Activated T-helper 17 cell treated with anti-CD3 and anti-CD28 coated beads, Interleukin-2, amount 50 U/mL, for 72 hours (primary cell): ENCODE results near the gene ALAS2. TPM values are rescaled to one million over a fixed set of nuclear protein-coding genes. Genes with fewer than 3 reads are reported as not detected.
"Not testable (repeated sequence)": the region's sequence is repeated elsewhere in the genome, so short reads cannot be mapped to it uniquely, and the experiment has no call there.

ENCODE experiments used
- ATAC-seq: fragments of 150-1000 bp; cut with Tn5 transposase; replicated peaks from 2 replicates; pipeline ENCODE4 v1.10.0; 2021; ENCODE audit warnings: mild to moderate bottlenecking, moderate library complexity
- H3K27ac Mint-ChIP-seq: one replicate; pipeline ENCODE4 v1.8.0; 2022; ENCODE audit warnings: mixed read lengths
- H3K27me3 Mint-ChIP-seq: one replicate; pipeline ENCODE4 v1.8.0; 2022; ENCODE audit warnings: mixed read lengths
- H3K36me3 Mint-ChIP-seq: one replicate; pipeline ENCODE4 v1.8.0; 2022; ENCODE audit warnings: low read depth, mild to moderate bottlenecking, mixed read lengths
- H3K4me1 Mint-ChIP-seq: one replicate; pipeline ENCODE4 v1.8.0; 2022; ENCODE audit warnings: mixed read lengths
- H3K4me3 Mint-ChIP-seq: one replicate; pipeline ENCODE4 v1.8.0; 2022; ENCODE audit warnings: mild to moderate bottlenecking, mixed read lengths
- H3K9me3 Mint-ChIP-seq: one replicate; pipeline ENCODE4 v1.8.0; 2022; ENCODE audit warnings: mixed read lengths
- total RNA-seq, 2 donors: library from RNA; stranded (reverse); gene quantifications; one replicate each; pipeline ENCODE4 v1.2.3, GENCODE V29; 2022

ALAS2 gene
- total RNA-seq, 2 donors from 2014 or later = not detected

GRCh38 chrX:54991706-54992105 lies 39.1 kb downstream of the ALAS2 start:
- Mint-ChIP-seq H3K9me3 (no peaks in the 10 kb centered on the region), H3K27ac (no peak overlapping the region), H3K27me3 (no peaks in the 10 kb centered on the region), H3K4me3 (no peak overlapping the region), H3K4me1 (no peaks in the 10 kb centered on the region), H3K36me3 (no peaks in the 10 kb centered on the region)
- ATAC-seq = no peak

GRCh38 chrX:54983306-54983705 lies 47.5 kb downstream of the ALAS2 start:
- H3K9me3 Mint-ChIP-seq = not testable (repeated sequence)

GRCh38 chrX:54980334-54980733 lies 50.4 kb downstream of the ALAS2 start:
- H3K36me3 Mint-ChIP-seq = no peaks in the 10 kb centered on the region
- no peak overlapping the region for H3K4me3 Mint-ChIP-seq
- no peak for ATAC-seq
- H3K4me1 Mint-ChIP-seq = no peaks in the 10 kb centered on the region
- H3K27ac Mint-ChIP-seq = no peak overlapping the region
- H3K9me3 Mint-ChIP-seq = no peaks in the 10 kb centered on the region
- no peaks in the 10 kb centered on the region for H3K27me3 Mint-ChIP-seq

More at GRCh38 chrX:54983306-54983705, 47.5 kb downstream of the ALAS2 start:
- not testable (repeated sequence) for H3K36me3 Mint-ChIP-seq, H3K4me3 Mint-ChIP-seq, ATAC-seq, H3K27ac Mint-ChIP-seq, H3K27me3 Mint-ChIP-seq, H3K4me1 Mint-ChIP-seq

GRCh38 chrX:54979432-54979831 lies 51.3 kb downstream of the ALAS2 start:
- H3K4me3 Mint-ChIP-seq = no peak overlapping the region
- ATAC-seq = no peak
- H3K27ac Mint-ChIP-seq = no peak overlapping the region
- no peaks in the 10 kb centered on the region for H3K9me3 Mint-ChIP-seq
- no peaks in the 10 kb centered on the region for H3K4me1 Mint-ChIP-seq
- H3K36me3 Mint-ChIP-seq = no peaks in the 10 kb centered on the region
- H3K27me3 Mint-ChIP-seq = no peaks in the 10 kb centered on the region

GRCh38 chrX:54978448-54978847 lies 52.3 kb downstream of the ALAS2 start:
- Mint-ChIP-seq H3K36me3 (no peaks in the 10 kb centered on the region), H3K27me3 (no peaks in the 10 kb centered on the region), H3K27ac (no peak overlapping the region), H3K4me1 (no peaks in the 10 kb centered on the region), H3K4me3 (no peak overlapping the region), H3K9me3 (no peaks in the 10 kb centered on the region)
- ATAC-seq = no peak

- no peak for ATAC-seq
- Mint-ChIP-seq H3K36me3 (no peaks in the 10 kb centered on the region), H3K27me3 (no peaks in the 10 kb centered on the region), H3K27ac (no peak overlapping the region), H3K4me1 (no peaks in the 10 kb centered on the region), H3K4me3 (no peak overlapping the region), H3K9me3 (no peaks in the 10 kb centered on the region)
Observed at GRCh38 chrX:54977387-54977786, 53.4 kb downstream of the ALAS2 start.

- Mint-ChIP-seq H3K9me3 (no peaks in the 10 kb centered on the region), H3K27ac (peak overlapping the region; percentile 1), H3K4me3 (no peak overlapping the region)
Observed at GRCh38 chrX:54964766-54965497, 65.8 kb downstream of the ALAS2 start.

GRCh38 chrX:54961750-54962149 lies 69.0 kb downstream of the ALAS2 start:
- no peaks in the 10 kb centered on the region for H3K27me3 Mint-ChIP-seq
- no peak for ATAC-seq
- no peaks in the 10 kb centered on the region for H3K36me3 Mint-ChIP-seq
- H3K27ac Mint-ChIP-seq = no peak overlapping the region
- no peaks in the 10 kb centered on the region for H3K4me1 Mint-ChIP-seq
- no peak overlapping the region for H3K4me3 Mint-ChIP-seq
- no peaks in the 10 kb centered on the region for H3K9me3 Mint-ChIP-seq

More at GRCh38 chrX:54964766-54965497, 65.8 kb downstream of the ALAS2 start:
- Mint-ChIP-seq H3K36me3 (no peaks in the 10 kb centered on the region), H3K4me1 (no peaks in the 10 kb centered on the region), H3K27me3 (no peaks in the 10 kb centered on the region)
- no peak for ATAC-seq

Other genes with a start within 250 kb of the ALAS2 start
- not detected for gene ITIH6, start 232.7 kb downstream of the ALAS2 start, total RNA-seq
- 10 to 100 TPM; 40.8 to 54.8 TPM for gene MAGED2, start 223.2 kb downstream of the ALAS2 start, total RNA-seq
- 1 to 10 TPM; 2.3 to 7.0 TPM for gene TRO, start 110.2 kb downstream of the ALAS2 start, total RNA-seq
- gene PFKFB1, start 36.8 kb downstream of the ALAS2 start, total RNA-seq = under 1 TPM; 0.42 to 0.50 TPM
- 10 to 100 TPM; 25.3 to 33.3 TPM for gene APEX2, start 30.6 kb downstream of the ALAS2 start, total RNA-seq
- 1 to 10 TPM; 1.1 to 4.7 TPM for gene PAGE2B, start 44.1 kb upstream of the ALAS2 start, total RNA-seq
- not detected for gene PAGE2, start 58.0 kb upstream of the ALAS2 start, total RNA-seq
- gene PAGE5, start 189.4 kb upstream of the ALAS2 start, total RNA-seq = 1 to 10 TPM in 1 of 2 donors, not detected in 1; 1.1 TPM
- not detected for gene PAGE3, start 233.9 kb upstream of the ALAS2 start, total RNA-seq